ENCODE data around the gene FYCO1.

Gene FYCO1

DNA sequence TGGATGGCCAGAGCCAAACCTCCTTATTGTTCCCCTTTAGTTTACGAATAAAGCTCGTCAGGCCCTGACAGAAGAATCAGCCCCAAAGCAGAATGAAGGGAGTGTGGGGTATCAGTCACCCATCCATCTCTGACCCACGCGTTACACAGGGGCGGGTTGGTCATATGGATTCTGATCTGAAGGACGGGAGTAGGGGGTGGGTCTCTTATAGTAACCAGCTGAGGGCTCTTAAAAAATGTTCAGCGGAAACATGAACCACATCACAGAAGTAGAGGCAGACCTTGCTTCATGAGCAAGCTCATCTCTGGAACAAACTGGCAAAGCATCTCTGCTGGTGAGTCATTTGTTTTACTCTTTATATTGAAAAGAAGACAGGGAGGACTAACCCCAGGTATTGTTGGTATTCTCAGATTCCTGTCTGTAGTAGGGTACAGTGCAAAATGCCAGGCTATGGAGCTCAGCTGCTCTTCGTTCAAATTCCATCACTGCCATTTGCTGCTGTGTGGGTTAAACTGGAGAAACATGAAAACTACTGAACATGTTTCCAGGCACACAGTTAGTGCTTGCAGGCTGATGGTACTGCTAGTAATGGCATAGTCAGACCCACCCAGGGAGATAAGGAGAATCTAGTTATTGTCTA, 52.3 kb downstream of the FYCO1 start, which contains the start of gene CXCR6:
Gene CXCR6, plus strand, starts transcription at position 258 of the 640 bp plus-strand sequence. CDS start 3,018 bp downstream, outside the sequence.
- DNase-seq (ENCODE audit: low read depth in 2 of 2) = peak in 1 of 2 donors; percentile 44

DNA sequence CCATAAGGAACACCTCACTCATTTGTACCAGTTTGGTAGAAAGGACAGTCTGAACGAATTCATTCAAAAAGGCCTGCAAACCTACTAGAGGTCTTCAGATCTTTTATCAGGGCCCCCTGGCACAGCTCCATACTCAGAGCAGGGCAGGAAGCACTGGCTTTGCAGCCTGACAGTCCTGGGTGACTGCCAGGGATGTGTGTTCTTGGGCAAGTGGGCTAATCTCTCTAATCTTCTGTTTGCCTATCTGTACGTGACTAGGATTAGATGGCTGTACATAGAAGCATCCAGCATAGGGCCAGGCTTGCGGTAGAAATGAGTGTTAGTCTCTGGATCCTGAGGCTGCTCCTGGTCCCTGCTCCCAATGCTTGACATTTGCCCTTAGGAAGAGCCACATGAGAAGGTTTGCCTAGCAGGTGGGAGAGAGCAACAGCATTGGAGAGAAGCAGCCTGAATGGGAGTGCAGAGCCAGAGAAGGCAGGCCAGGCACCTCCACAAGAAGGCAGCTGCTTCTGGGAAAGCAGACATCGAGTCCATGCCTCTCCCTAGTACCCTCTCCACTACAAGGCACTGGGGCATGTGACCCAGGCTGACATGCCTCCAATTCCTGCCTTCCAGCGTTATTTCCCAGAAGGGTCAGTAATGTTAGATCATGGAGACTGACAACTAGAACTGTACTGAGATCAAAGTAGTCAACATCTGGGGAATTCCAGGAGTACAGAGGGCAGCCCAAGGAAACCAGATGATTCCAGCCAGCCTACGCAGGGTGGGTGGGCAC, 53.4 kb downstream of the FYCO1 start:
- DNase-seq (ENCODE audit: low read depth in 2 of 2) = no peak

DNA sequence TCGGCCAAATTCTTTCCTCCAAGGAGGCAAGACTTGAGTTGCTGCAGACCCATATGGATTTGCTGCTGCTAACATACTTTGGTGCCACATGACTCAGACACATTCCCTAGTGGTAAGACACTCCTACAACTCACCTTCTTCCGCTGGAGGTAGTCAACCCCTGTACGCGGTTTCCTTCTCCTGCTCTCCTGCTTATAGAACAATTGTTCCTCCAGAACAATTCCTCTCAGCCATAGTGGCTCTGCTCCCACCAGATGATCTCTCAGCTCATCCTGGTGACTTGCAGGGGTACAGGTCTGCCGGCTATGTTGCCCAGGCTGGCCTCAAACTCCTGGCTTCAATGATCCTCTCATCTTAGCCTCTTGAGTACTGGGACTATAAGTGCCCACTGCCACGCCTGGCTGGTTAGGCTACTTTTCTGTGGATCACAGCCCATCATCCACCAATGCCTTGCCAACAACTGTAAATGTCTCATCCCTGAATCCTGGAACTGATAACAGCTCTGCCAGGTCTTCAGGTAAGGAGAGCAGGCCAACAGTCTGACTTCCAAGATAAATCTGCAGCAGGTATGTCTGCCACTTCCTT, 54.8 kb downstream of the FYCO1 start:
- no peak for DNase-seq (ENCODE audit: low read depth in 2 of 2)

GRCh38 chr3:45940004-45940780, 55.4 kb downstream of the FYCO1 start:
- no peak for DNase-seq (ENCODE audit: low read depth in 2 of 2)

- DNase-seq (ENCODE audit: low read depth in 2 of 2) = no peak
These were observed 56.3 kb downstream of the FYCO1 start for GRCh38 chr3:45939341-45939771.

DNA sequence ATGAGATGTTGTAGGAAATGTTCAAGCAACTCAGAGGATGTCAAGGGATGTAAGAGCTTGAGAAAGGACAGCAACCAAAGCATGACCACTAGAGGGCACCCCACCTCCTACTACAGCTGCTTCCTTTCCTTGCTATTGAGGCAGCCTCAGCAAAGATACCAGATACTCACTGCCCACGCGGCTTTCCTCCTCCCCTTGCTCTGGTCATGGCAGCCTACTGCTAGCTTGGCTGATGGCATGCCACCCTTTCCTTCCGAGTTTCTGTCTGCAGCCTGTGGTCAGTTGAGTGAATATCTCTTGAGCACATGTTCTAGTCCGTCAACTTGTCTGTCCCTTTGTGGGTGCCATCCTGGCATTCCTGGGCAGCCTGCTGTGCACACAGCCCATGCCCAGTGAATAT, 56.8 kb downstream of the FYCO1 start:
- DNase-seq (ENCODE audit: low read depth in 2 of 2) = peak; percentile 74 to 75

DNA sequence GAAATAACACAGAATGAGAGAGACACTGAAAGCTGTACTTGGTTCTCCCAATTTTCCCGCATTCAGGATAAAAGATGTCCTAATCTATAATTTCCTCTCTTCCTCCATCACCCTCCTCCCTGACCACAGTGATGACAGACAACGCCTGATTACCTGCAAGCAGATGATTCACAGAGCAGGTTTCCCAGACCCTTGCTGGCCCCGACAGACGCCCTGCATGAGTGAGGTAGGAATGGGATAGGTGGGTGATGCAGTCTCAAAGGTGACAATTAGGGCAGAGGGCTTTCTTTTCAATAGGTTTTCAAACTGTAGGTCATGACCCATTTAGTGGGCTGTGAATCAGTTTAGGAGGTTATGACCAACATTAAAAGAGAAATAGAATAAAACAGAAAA, 57.6 kb downstream of the FYCO1 start:
- DNase-seq (ENCODE audit: low read depth in 2 of 2) = no peak

- no peak for DNase-seq (ENCODE audit: low read depth in 2 of 2)
These were observed 58.2 kb downstream of the FYCO1 start for GRCh38 chr3:45937206-45938042.

GRCh38 chr3:45936261-45936660, 59.4 kb downstream of the FYCO1 start:
- no peak for DNase-seq (ENCODE audit: low read depth in 2 of 2)

DNA sequence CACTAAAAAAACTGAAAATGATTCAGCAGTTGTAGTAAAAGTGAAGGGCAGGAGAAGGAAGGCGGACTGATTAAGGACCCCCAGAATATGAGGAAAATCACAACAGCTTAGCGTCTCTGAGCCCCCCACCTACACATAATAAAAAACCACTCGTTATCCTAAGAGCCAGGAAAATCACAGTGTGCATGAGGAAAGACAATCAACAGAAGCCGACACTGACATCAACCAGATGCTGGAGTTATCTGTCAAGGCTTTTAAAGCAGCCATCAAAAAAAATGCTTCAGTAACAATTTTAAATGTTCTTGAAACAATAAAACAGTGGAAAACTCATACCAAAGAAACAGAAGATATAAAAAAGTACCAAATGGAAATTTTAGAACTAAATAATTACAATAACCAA, 62.0 kb downstream of the FYCO1 start:
- no peak for DNase-seq (ENCODE audit: low read depth in 2 of 2)

GRCh38 chr3:45932112-45932511, 63.5 kb downstream of the FYCO1 start:
- DNase-seq (ENCODE audit: low read depth in 2 of 2) = no peak

GRCh38 chr3:45931496-45931895, 64.1 kb downstream of the FYCO1 start:
- no peak for DNase-seq (ENCODE audit: low read depth in 2 of 2)

GRCh38 chr3:45929042-45929679, 66.5 kb downstream of the FYCO1 start:
- peak; percentile 45 to 58 for DNase-seq (ENCODE audit: low read depth in 2 of 2)

- DNase-seq (ENCODE audit: low read depth in 2 of 2) = no peak
These were observed 67.7 kb downstream of the FYCO1 start for GRCh38 chr3:45927881-45928280.

GRCh38 chr3:45923755-45924154, 71.9 kb downstream of the FYCO1 start:
- DNase-seq (ENCODE audit: low read depth in 2 of 2) = no peak

DNA sequence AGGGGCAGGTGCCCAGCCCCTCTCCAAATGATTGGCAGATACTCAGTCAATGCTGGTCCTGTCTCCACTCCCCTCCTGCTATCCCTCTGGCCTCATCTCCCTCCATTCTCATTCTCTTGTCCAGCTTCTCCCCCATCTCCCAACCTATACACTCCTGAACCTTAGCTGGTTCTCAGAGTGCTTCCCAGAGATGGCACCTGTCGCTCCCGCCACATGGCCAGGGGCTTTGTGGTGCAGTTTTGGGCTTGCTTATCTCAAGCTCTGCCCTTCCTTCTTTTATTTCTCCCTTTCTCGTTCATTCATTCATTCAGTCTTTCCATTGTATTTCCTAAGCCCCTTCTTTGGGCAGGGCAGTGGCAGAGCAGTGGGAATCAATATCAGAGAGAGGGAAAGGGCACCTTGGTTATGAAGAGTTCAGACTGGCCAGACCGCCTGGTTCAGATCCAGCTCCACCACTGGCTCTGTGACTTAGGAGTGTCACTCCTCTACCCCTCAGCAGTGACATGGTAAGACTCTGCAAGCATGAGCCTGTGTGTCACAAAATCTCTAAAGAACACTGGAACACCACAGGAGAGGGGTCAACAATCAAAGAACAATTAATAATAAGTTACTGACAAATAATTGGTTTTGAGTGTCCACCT, 72.6 kb downstream of the FYCO1 start:
- no peak for DNase-seq (ENCODE audit: low read depth in 2 of 2)

- no peak for DNase-seq (ENCODE audit: low read depth in 2 of 2)
These were observed 73.6 kb downstream of the FYCO1 start for GRCh38 chr3:45922039-45922326.

DNA sequence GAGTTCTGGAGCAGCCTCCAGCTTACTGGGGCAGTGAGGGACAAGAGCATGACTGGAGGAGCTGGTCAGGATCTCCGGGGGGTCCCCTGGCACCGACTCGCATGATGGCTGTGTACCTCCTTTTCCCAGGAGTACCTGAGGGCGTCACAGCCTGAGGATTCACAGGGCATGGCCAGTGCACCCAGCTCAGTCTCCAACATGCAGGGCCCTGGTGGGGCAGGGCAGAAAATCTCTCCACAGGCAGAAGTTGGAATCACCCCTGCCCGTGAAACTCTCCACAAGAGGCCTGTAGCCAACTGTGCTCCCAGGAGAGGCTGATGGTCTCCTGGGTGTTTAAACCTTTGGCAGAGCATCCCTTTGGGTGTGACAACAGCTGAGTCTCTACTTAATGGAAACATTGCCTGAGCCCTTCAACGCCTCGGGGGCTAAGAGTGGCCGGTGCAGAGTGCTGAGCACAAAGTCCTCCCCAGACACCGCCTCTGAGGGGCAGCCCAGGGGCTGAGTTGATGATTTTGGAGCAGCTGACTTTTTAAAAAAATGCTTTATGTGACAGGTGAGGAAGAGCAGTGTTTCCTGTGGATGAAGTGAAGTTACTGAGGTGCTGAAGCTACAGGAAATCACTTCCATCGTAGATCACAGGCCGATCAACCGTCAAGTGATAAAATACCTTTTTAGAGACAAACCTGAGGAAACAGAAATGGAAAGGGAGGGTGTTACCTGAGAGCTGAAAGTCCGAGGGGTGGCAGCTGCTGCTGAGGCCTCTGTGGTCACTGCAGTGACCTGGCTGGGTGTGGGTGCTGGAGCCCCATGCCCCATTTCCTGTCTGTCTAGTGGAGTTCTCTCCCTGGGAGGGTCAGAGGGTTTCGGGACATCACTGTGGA, 74.2 kb downstream of the FYCO1 start:
- no peak for DNase-seq (ENCODE audit: low read depth in 2 of 2)

GRCh38 chr3:45917146-45917898, 78.3 kb downstream of the FYCO1 start:
- no peak for DNase-seq (ENCODE audit: low read depth in 2 of 2)
